ENCODE results near the gene MSI2.

- no peak for TF ChIP-seq SNAI2 (CRISPR knock-in tag; IDR thresholded peaks at IDR 0.05)
- no peak for TF ChIP-seq ZNF565 (CRISPR knock-in tag; conservative IDR thresholded peaks at IDR 0.05; ENCODE audit: low read depth)
- no peak for TF ChIP-seq OSR1 (CRISPR knock-in tag; IDR thresholded peaks at IDR 0.05)
- no peak for TF ChIP-seq ARNTL (CRISPR knock-in tag; IDR thresholded peaks at IDR 0.05; ENCODE audit: borderline replicate concordance, low read depth)
- no peak for TF ChIP-seq TSHZ2 (CRISPR knock-in tag; IDR thresholded peaks at IDR 0.05)
- TF ChIP-seq CSDC2 (CRISPR knock-in tag; IDR thresholded peaks at IDR 0.05): no peak
- TF ChIP-seq POU6F1 (CRISPR knock-in tag; IDR thresholded peaks at IDR 0.05; ENCODE audit: borderline replicate concordance, low read depth): no peak
- TF ChIP-seq PPARA (CRISPR knock-in tag; IDR thresholded peaks at IDR 0.05; ENCODE audit: borderline replicate concordance): no peak
Measured at GRCh38 chr17:57284583-57284982, 28.3 kb downstream of the MSI2 start.
